Neural cell (in vitro differentiated cells): ENCODE results near the gene FARP1. TPM values are rescaled to one million over a fixed set of nuclear protein-coding genes. Genes with fewer than 3 reads are reported as not detected.

ENCODE experiments used
- H2AFZ ChIP-seq: fragments of 200-600, 300-800 bp; sonication (generic), shearing (Covaris generic); 2 replicates; pipeline ENCODE4 v1.6.0; 2014; ENCODE audit warnings: low read depth, mild to moderate bottlenecking, antibody characterized with exemption, low read length, moderate library complexity
- H3F3A ChIP-seq: fragments of 200-600 bp; shearing (Covaris generic); 2 replicates; pipeline ENCODE4 v1.6.1; 2016; ENCODE audit warnings: mild to moderate bottlenecking, moderate library complexity, mixed read lengths, antibody characterized with exemption, low read length; ENCODE audit not compliant: insufficient read depth, poor library complexity, severe bottlenecking
- H3K27ac ChIP-seq: fragments of 200-600, 300-800 bp; sonication (generic), shearing (Covaris generic); 2 replicates; pipeline ENCODE4 v1.5.1; 2014; ENCODE audit warnings: mild to moderate bottlenecking, low read length, moderate library complexity
- H3K27me3 ChIP-seq: fragments of 300-800, 200-600 bp; sonication (generic), shearing (Covaris generic); 2 replicates; pipeline ENCODE4 v1.6.0; 2014; ENCODE audit warnings: mild to moderate bottlenecking, low read depth, low read length, moderate library complexity; ENCODE audit not compliant: insufficient read depth
- H3K36me3 ChIP-seq: fragments of 300-800, 200-600 bp; sonication (generic), shearing (Covaris generic); 2 replicates; pipeline ENCODE4 v1.5.1; 2014; ENCODE audit warnings: mild to moderate bottlenecking, antibody characterized with exemption, low read length, moderate library complexity; ENCODE audit not compliant: insufficient read depth
- H3K4me2 ChIP-seq: fragments of 300-800, 200-600 bp; sonication (generic), shearing (Covaris generic); 2 replicates; pipeline ENCODE4 v1.6.0; 2014; ENCODE audit warnings: mild to moderate bottlenecking, low read length
- H3K4me3 ChIP-seq: fragments of 300-800, 200-600 bp; sonication (generic), shearing (Covaris generic); 2 replicates; pipeline ENCODE4 v1.5.1; 2014; ENCODE audit warnings: mild to moderate bottlenecking, low read length, moderate library complexity
- H3K79me2 ChIP-seq: fragments of 200-600 bp; shearing (Covaris generic); replicated peaks from 2 replicates; pipeline ENCODE4 v1.6.0; 2014; ENCODE audit warnings: mild to moderate bottlenecking, low read length, moderate library complexity; ENCODE audit not compliant: insufficient read depth
- H3K9ac ChIP-seq: fragments of 300-800, 200-600 bp; sonication (generic), shearing (Covaris generic); 2 replicates; pipeline ENCODE4 v1.6.1; 2016; ENCODE audit warnings: mild to moderate bottlenecking, low read length, mixed read lengths
- H3K9me2 ChIP-seq: fragments of 200-600 bp; shearing (Covaris generic); 2 replicates; pipeline ENCODE4 v1.6.1; 2016; ENCODE audit warnings: mild to moderate bottlenecking, low read length, mixed read lengths; ENCODE audit not compliant: insufficient read depth
- H3K9me3 ChIP-seq: fragments of 200-600, 300-800 bp; sonication (generic), shearing (Covaris generic); 2 replicates; pipeline ENCODE4 v1.6.1; 2016; ENCODE audit warnings: mild to moderate bottlenecking, mixed run types, low read length, moderate library complexity, mixed read lengths
- H4K20me1 ChIP-seq: fragments of 200-600 bp; shearing (Covaris generic); 2 replicates; pipeline ENCODE4 v1.6.1; 2016; ENCODE audit warnings: mild to moderate bottlenecking, mixed run types; ENCODE audit not compliant: insufficient read depth
- CTCF ChIP-seq: fragments of 450-650 bp; IDR thresholded peaks from 2 replicates; pipeline ENCODE4 v1.5.1; 2014; ENCODE audit warnings: antibody characterized with exemption, mild to moderate bottlenecking, moderate library complexity; ENCODE audit not compliant: poor library complexity, severe bottlenecking
- EP300 ChIP-seq: fragments of 450-650 bp; conservative IDR thresholded peaks from 2 replicates; pipeline ENCODE4 v1.6.1; 2014; ENCODE audit warnings: antibody characterized with exemption, mild to moderate bottlenecking, moderate library complexity; ENCODE audit not compliant: poor library complexity, severe bottlenecking
- EZH2 ChIP-seq: fragments of 200-600, 300-800 bp; shearing (Covaris generic), sonication (generic); IDR thresholded peaks from 2 replicates; pipeline ENCODE4 v1.6.1; 2014; ENCODE audit warnings: antibody characterized with exemption, low read length, borderline replicate concordance, mild to moderate bottlenecking; ENCODE audit not compliant: insufficient read depth, poor library complexity, severe bottlenecking
- MXI1 ChIP-seq: fragments of 450-650 bp; conservative IDR thresholded peaks from 2 replicates; pipeline ENCODE4 v1.6.1; 2014; ENCODE audit warnings: antibody characterized with exemption, mild to moderate bottlenecking; ENCODE audit not compliant: poor library complexity, severe bottlenecking
- POLR2AphosphoS5 ChIP-seq: IDR thresholded peaks from 2 replicates; pipeline ENCODE4 v1.6.1; 2012
- RAD21 ChIP-seq: fragments of 450-650 bp; conservative IDR thresholded peaks from 2 replicates; pipeline ENCODE4 v1.6.1; 2014; ENCODE audit warnings: antibody characterized with exemption, mild to moderate bottlenecking, moderate library complexity
- REST ChIP-seq: IDR thresholded peaks from 2 replicates; pipeline ENCODE4 v1.6.1; 2012; ENCODE audit warnings: borderline replicate concordance
- SMC3 ChIP-seq: fragments of 450-650 bp; conservative IDR thresholded peaks from 2 replicates; pipeline ENCODE4 v1.6.1; 2014; ENCODE audit warnings: antibody characterized with exemption, mild to moderate bottlenecking, moderate library complexity; ENCODE audit not compliant: poor library complexity
- TAF1 ChIP-seq: IDR thresholded peaks from 2 replicates; pipeline ENCODE4 v1.6.1; 2012; ENCODE audit warnings: low read depth
- polyA plus RNA-seq: library from polyadenylated mRNA; depleted of rRNA; stranded (reverse); fragments of >200 nt; gene quantifications from 2 replicates; pipeline ENCODE4 v1.2.3, GENCODE V29; 2014

FARP1 gene
- polyA plus RNA-seq, 1 donor from 2014 or later, result 19.7 TPM

- TF ChIP-seq REST, result no peak
- TF ChIP-seq MXI1, result no peak
- no peaks in the 10 kb centered on the region for H3K36me3 ChIP-seq
- no peak overlapping the region for H3K4me2 ChIP-seq
- H3K4me3 ChIP-seq, result no peak overlapping the region
- H2AFZ ChIP-seq, result no peak overlapping the region
- no peaks in the 10 kb centered on the region for H3K9me2 ChIP-seq
- no peaks in the 10 kb centered on the region for H3K9me3 ChIP-seq
- peaks cover 43% of the 10 kb centered on the region for H3K79me2 ChIP-seq
- peak overlapping the region; percentile 14 for H3K27ac ChIP-seq
- no peaks in the 10 kb centered on the region for H4K20me1 ChIP-seq
- H3F3A ChIP-seq, result peaks cover 21% of the 10 kb centered on the region
- H3K27me3 ChIP-seq, result no peaks in the 10 kb centered on the region
- H3K9ac ChIP-seq, result no peak overlapping the region
Measured at GRCh38 chr13:98278068-98278724, 135.3 kb downstream of the FARP1 start.

GRCh38 chr13:98279473-98280175, 136.7 kb downstream of the FARP1 start:
- Histone ChIP-seq H3K27me3 (no peaks in the 10 kb centered on the region), H3K36me3 (no peaks in the 10 kb centered on the region), H3K9me3 (no peaks in the 10 kb centered on the region), H3K4me3 (no peak overlapping the region), H3K4me2 (no peak overlapping the region), H2AFZ (no peak overlapping the region), H3K9ac (no peak overlapping the region), H4K20me1 (no peaks in the 10 kb centered on the region), H3F3A (peaks cover 25% of the 10 kb centered on the region), H3K79me2 (peaks cover 35% of the 10 kb centered on the region), H3K27ac (no peak overlapping the region), H3K9me2 (no peaks in the 10 kb centered on the region)
- TF ChIP-seq MXI1, result no peak
- no peak for TF ChIP-seq CTCF
- TF ChIP-seq RAD21, result no peak
- TF ChIP-seq TAF1, result no peak
- no peak for TF ChIP-seq EP300
- TF ChIP-seq POLR2AphosphoS5, result no peak
- TF ChIP-seq SMC3, result no peak
- no peak for TF ChIP-seq EZH2
- no peak for TF ChIP-seq REST
